ENCODE measurements around the gene CCSER1. TPM values are rescaled to one million over a fixed set of nuclear protein-coding genes. Genes with fewer than 3 reads are reported as not detected.
"Not testable (repeated sequence)": the region's sequence is repeated elsewhere in the genome, so short reads cannot be mapped to it uniquely, and the experiment has no call there.

CCSER1 gene
- total and polyA plus RNA-seq, 10 donors: 1.3 to 30.4 (median 20.4) TPM

- no peak overlapping the region for H3K4me3 ChIP-seq
- DNase-seq: no peak
- no peaks in the 10 kb centered on the region for H3K4me1 ChIP-seq
- intact Hi-C loops (cut with DNase I; ENCODE audit: low total_unique reads): no loop called here
- no peaks in the 10 kb centered on the region for H3K27me3 ChIP-seq (replicated peaks in 1 of 7)
- WGBS, 5 donors: 80 to 91% (median 88%) methylated on average over 6 of the region's 6 CpGs
- TF ChIP-seq POLR2AphosphoS5 (IDR thresholded peaks at IDR 0.05): no peak
- no peak for TF ChIP-seq POLR2A (IDR thresholded peaks at IDR 0.05)
- TF ChIP-seq CTCF (IDR thresholded peaks at IDR 0.05 in 8 of 11, conservative IDR thresholded peaks at IDR 0.05 in 3 of 11): no peak
- no peaks in the 10 kb centered on the region for H3K36me3 ChIP-seq
- no peaks in the 10 kb centered on the region for H3K9me3 ChIP-seq
- H3K27ac ChIP-seq: no peak overlapping the region
These were observed 698.7 kb downstream of the CCSER1 start for GRCh38 chr4:90825849-90826248.

GRCh38 chr4:90833706-90834105, 706.5 kb downstream of the CCSER1 start:
- H3K4me3 ChIP-seq: no peak overlapping the region
- no peaks in the 10 kb centered on the region for H3K36me3 ChIP-seq
- no peaks in the 10 kb centered on the region for H3K4me1 ChIP-seq
- no peaks in the 10 kb centered on the region for H3K27me3 ChIP-seq (replicated peaks in 1 of 7)
- TF ChIP-seq POLR2AphosphoS5 (IDR thresholded peaks at IDR 0.05): no peak
- no peak for TF ChIP-seq POLR2A (IDR thresholded peaks at IDR 0.05)
- TF ChIP-seq CTCF (IDR thresholded peaks at IDR 0.05 in 8 of 11, conservative IDR thresholded peaks at IDR 0.05 in 3 of 11): no peak
- WGBS, 5 donors: 83 to 99% (median 88%) methylated on average over 1 of the region's 1 CpG
- no peak for DNase-seq
- intact Hi-C loops (cut with DNase I; ENCODE audit: low total_unique reads): no loop called here
- H3K9me3 ChIP-seq: no peaks in the 10 kb centered on the region
- H3K27ac ChIP-seq: no peak overlapping the region

- TF ChIP-seq POLR2AphosphoS5 (IDR thresholded peaks at IDR 0.05) (no peak), POLR2A (IDR thresholded peaks at IDR 0.05) (no peak), CTCF (IDR thresholded peaks at IDR 0.05 in 8 of 11, conservative IDR thresholded peaks at IDR 0.05 in 3 of 11) (no peak)
- DNase-seq: no peak
- 73 to 93% (median 81%) methylated on average over 1 of the region's 1 CpG for WGBS, 5 donors
- H3K27me3 ChIP-seq (replicated peaks in 1 of 7): no peaks in the 10 kb centered on the region
- H3K9me3 ChIP-seq: no peaks in the 10 kb centered on the region
- H3K4me3 ChIP-seq: no peak overlapping the region
- H3K27ac ChIP-seq: no peak overlapping the region
- intact Hi-C loops (cut with DNase I; ENCODE audit: low total_unique reads): no loop called here
- no peaks in the 10 kb centered on the region for H3K36me3 ChIP-seq
- H3K4me1 ChIP-seq: no peaks in the 10 kb centered on the region
These were observed 710.0 kb downstream of the CCSER1 start for GRCh38 chr4:90837241-90837640.

- H3K36me3 ChIP-seq; H3K27ac ChIP-seq; H3K4me3 ChIP-seq; H3K9me3 ChIP-seq; H3K27me3 ChIP-seq (replicated peaks in 1 of 7); intact Hi-C loops (cut with DNase I; ENCODE audit: low total_unique reads); DNase-seq; H3K4me1 ChIP-seq: not testable (repeated sequence)
- 96 to 99% (median 97%) methylated on average over 17 to 22 of the region's 22 CpGs for WGBS, 5 donors
These were observed 711.7 kb downstream of the CCSER1 start for GRCh38 chr4:90838859-90839258.

- H3K4me1 ChIP-seq: no peaks in the 10 kb centered on the region
- no peak overlapping the region for H3K4me3 ChIP-seq
- no peak overlapping the region for H3K27ac ChIP-seq
- no peak for TF ChIP-seq POLR2A (IDR thresholded peaks at IDR 0.05)
- no peak for TF ChIP-seq POLR2AphosphoS5 (IDR thresholded peaks at IDR 0.05)
- TF ChIP-seq CTCF (IDR thresholded peaks at IDR 0.05 in 8 of 11, conservative IDR thresholded peaks at IDR 0.05 in 3 of 11): no peak
- DNase-seq: no peak
- no peaks in the 10 kb centered on the region for H3K9me3 ChIP-seq
- no peaks in the 10 kb centered on the region for H3K36me3 ChIP-seq
- intact Hi-C loops (cut with DNase I; ENCODE audit: low total_unique reads): no loop called here
- WGBS, 5 donors: 72 to 93% (median 86%) methylated on average over 3 of the region's 3 CpGs
- no peaks in the 10 kb centered on the region for H3K27me3 ChIP-seq (replicated peaks in 1 of 7)
These were observed 713.1 kb downstream of the CCSER1 start for GRCh38 chr4:90840291-90840690.
